ENCODE measurements around the gene UBE2J2. TPM values are rescaled to one million over a fixed set of nuclear protein-coding genes. Genes with fewer than 3 reads are reported as not detected.

UBE2J2 gene
- total and polyA plus RNA-seq, 8 donors: 14.0 to 252 (median 46.5) TPM

GRCh38 chr1:1306070-1306660, 32.5 kb upstream of the UBE2J2 start:
- 27 to 39% (median 32%) methylated on average over 10 to 11 of the region's 11 CpGs for WGBS, 5 donors
- Histone ChIP-seq H3K36me3 (peaks cover 0 to 14% (median 12%) of the 10 kb centered on the region in 4 donors), H3K27ac (peak overlapping the region; percentile 48 to 99 (median 82)), H3K4me3 (peak overlapping the region; percentile 88 to 91 (median 90)), H3K4me1 (peaks cover 44 to 73% (median 64%) of the 10 kb centered on the region in 4 donors), H3K9me3 (no peaks in the 10 kb centered on the region), H3K27me3 (no peaks in the 10 kb centered on the region)
- no peak for TF ChIP-seq POLR2AphosphoS5 (IDR thresholded peaks at IDR 0.05)
- TF ChIP-seq CTCF (IDR thresholded peaks at IDR 0.05): no peak
- TF ChIP-seq EP300 (IDR thresholded peaks at IDR 0.05): no peak
- no peak for TF ChIP-seq POLR2A (IDR thresholded peaks at IDR 0.05)
- peak in 1 of 2 donors; percentile 52 for DNase-seq
- intact Hi-C loops (cut with DNase I; ENCODE audit: low total_unique reads): no loop called here

GRCh38 chr1:1305300-1306069, 31.8 kb upstream of the UBE2J2 start:
- Histone ChIP-seq H3K36me3 (peaks cover 0 to 11% (median 7%) of the 10 kb centered on the region in 4 donors), H3K4me3 (peak overlapping the region; percentile 88 to 91 (median 90)), H3K27ac (peak overlapping the region; percentile 48 to 99 (median 82)), H3K9me3 (no peaks in the 10 kb centered on the region), H3K4me1 (peaks cover 44 to 67% (median 64%) of the 10 kb centered on the region in 4 donors), H3K27me3 (no peaks in the 10 kb centered on the region)
- peak; percentile 79 to 94 for DNase-seq
- no peak for TF ChIP-seq POLR2A (IDR thresholded peaks at IDR 0.05)
- TF ChIP-seq POLR2AphosphoS5 (IDR thresholded peaks at IDR 0.05): peak in 1 of 3 donors; percentile 41
- 0 to 22% (median 19%) methylated on average over 4 to 25 of the region's 25 CpGs for WGBS, 5 donors
- intact Hi-C loops (cut with DNase I; ENCODE audit: low total_unique reads): no loop called here

GRCh38 chr1:1304331-1305299, 31.0 kb upstream of the UBE2J2 start:
- TF ChIP-seq POLR2AphosphoS5 (IDR thresholded peaks at IDR 0.05): peak in 2 of 3 donors; percentile 1 to 46
- TF ChIP-seq POLR2A (IDR thresholded peaks at IDR 0.05): no peak
- TF ChIP-seq CTCF (IDR thresholded peaks at IDR 0.05): no peak
- Histone ChIP-seq H3K4me1 (peaks cover 40 to 59% (median 56%) of the 10 kb centered on the region in 4 donors), H3K27me3 (no peaks in the 10 kb centered on the region), H3K9me3 (no peaks in the 10 kb centered on the region), H3K36me3 (peaks cover 0 to 13% (median 8%) of the 10 kb centered on the region in 4 donors), H3K4me3 (peak overlapping the region; percentile 88 to 91 (median 90)), H3K27ac (peak overlapping the region; percentile 64 to 99 (median 82))
- 28 to 54% (median 49%) methylated on average over 14 to 29 of the region's 29 CpGs for WGBS, 5 donors
- DNase-seq: peak; percentile 51 to 93
- intact Hi-C loops (cut with DNase I; ENCODE audit: low total_unique reads): no loop called here

GRCh38 chr1:1303736-1304135, 30.1 kb upstream of the UBE2J2 start:
- DNase-seq: no peak
- H3K4me1 ChIP-seq: peaks cover 34 to 50% (median 47%) of the 10 kb centered on the region in 4 donors
- H3K4me3 ChIP-seq: peak overlapping the region in 3 of 4 donors; percentile 88 to 90 (median 89)
- no peaks in the 10 kb centered on the region for H3K9me3 ChIP-seq
- TF ChIP-seq POLR2A (IDR thresholded peaks at IDR 0.05) (no peak), EP300 (IDR thresholded peaks at IDR 0.05) (no peak), CTCF (IDR thresholded peaks at IDR 0.05) (no peak), POLR2AphosphoS5 (IDR thresholded peaks at IDR 0.05) (no peak)
- peak overlapping the region in 4 of 5 donors; percentile 64 to 99 (median 89) for H3K27ac ChIP-seq
- 63 to 80% (median 77%) methylated on average over 9 to 13 of the region's 13 CpGs for WGBS, 5 donors
- intact Hi-C loops (cut with DNase I; ENCODE audit: low total_unique reads): no loop called here
- peaks cover 0 to 21% (median 12%) of the 10 kb centered on the region in 4 donors for H3K36me3 ChIP-seq
- no peaks in the 10 kb centered on the region for H3K27me3 ChIP-seq

All from stomach (tissue), 9 donors.